ENCODE measurements around the gene PCYT1B.

The PCYT1B gene

DNA sequence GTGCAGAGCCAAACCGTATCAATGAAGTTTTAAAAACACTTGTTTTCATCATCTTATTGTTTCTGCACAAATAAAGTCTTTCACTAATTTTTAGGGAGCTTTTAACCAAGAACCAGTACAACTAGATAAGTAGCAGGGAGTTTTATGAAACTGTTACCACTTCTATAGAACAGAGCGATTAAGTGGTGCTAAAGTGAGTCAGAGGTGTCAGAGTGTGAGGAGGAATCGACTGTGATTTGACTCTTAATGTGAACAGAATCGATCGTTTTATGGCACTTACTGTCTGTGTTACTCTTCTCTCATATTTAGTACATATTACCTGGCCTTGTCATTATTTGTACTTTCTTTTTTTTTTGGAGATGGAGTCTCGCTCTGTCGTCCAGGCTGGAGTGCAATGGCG, 138.8 kb downstream of the PCYT1B start:
- no peak for DNase-seq (ENCODE audit: low read depth)
- TF ChIP-seq, protein P1, sequence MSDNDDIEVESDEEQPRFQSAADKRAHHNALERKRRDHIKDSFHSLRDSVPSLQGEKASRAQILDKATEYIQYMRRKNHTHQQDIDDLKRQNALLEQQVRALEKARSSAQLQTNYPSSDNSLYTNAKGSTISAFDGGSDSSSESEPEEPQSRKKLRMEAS (IDR thresholded peaks at IDR 0.05; ENCODE audit: low read depth, low read length), result no peak
- TF ChIP-seq POLR2A (IDR thresholded peaks at IDR 0.05; ENCODE audit: extremely low read depth, insufficient read length) (no peak), MYC (IDR thresholded peaks at IDR 0.05; ENCODE audit: low read depth, low read length) (no peak)
- TF ChIP-seq, protein P2, sequence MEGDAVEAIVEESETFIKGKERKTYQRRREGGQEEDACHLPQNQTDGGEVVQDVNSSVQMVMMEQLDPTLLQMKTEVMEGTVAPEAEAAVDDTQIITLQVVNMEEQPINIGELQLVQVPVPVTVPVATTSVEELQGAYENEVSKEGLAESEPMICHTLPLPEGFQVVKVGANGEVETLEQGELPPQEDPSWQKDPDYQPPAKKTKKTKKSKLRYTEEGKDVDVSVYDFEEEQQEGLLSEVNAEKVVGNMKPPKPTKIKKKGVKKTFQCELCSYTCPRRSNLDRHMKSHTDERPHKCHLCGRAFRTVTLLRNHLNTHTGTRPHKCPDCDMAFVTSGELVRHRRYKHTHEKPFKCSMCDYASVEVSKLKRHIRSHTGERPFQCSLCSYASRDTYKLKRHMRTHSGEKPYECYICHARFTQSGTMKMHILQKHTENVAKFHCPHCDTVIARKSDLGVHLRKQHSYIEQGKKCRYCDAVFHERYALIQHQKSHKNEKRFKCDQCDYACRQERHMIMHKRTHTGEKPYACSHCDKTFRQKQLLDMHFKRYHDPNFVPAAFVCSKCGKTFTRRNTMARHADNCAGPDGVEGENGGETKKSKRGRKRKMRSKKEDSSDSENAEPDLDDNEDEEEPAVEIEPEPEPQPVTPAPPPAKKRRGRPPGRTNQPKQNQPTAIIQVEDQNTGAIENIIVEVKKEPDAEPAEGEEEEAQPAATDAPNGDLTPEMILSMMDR (IDR thresholded peaks at IDR 0.05; ENCODE audit: low read depth, low read length), result no peak
- H3K4me3 ChIP-seq (ENCODE audit: low read depth, low read length), result no peak overlapping the region

Data from NB4 (cell line).